Activated CD8-positive, alpha-beta T cell treated with anti-CD3 and anti-CD28 coated beads for 36 hours (primary cell): ENCODE data around the gene OPA1. TPM values are rescaled to one million over a fixed set of nuclear protein-coding genes. Genes with fewer than 3 reads are reported as not detected.

Experiments used
- ATAC-seq: fragments of 200-7000 bp; cut with Tn5 transposase; one replicate; pipeline ENCODE4 v1.10.0; 2021; ENCODE audit warnings: mild to moderate bottlenecking, moderate library complexity
- CTCF ChIA-PET: fragments of 350-600 bp; sonication (Branson Sonifier 250); formaldehyde crosslinking; loops from one replicate; lab custom pipeline; 2021; ENCODE audit warnings: antibody characterized with exemption; lab: Charles Lee
- POLR2A ChIA-PET: fragments of 350-600 bp; sonication (Branson Sonifier 250); formaldehyde crosslinking; loops from one replicate; lab custom pipeline; 2021; ENCODE audit warnings: antibody characterized with exemption; lab: Charles Lee
- DNase-seq: peaks from one replicate; pipeline ENCODE4 v3.0.0-alpha.2; 2020
- H3K27ac Mint-ChIP-seq: one replicate; pipeline ENCODE4 v1.8.0; 2021; ENCODE audit warnings: mild to moderate bottlenecking, mixed read lengths
- H3K27me3 Mint-ChIP-seq: one replicate; pipeline ENCODE4 v1.8.0; 2021; ENCODE audit warnings: mixed read lengths
- H3K36me3 Mint-ChIP-seq: one replicate; pipeline ENCODE4 v1.8.0; 2021; ENCODE audit warnings: low read depth, mixed read lengths
- H3K4me1 Mint-ChIP-seq: one replicate; pipeline ENCODE4 v1.8.0; 2021; ENCODE audit warnings: low read depth, mixed read lengths
- H3K4me3 Mint-ChIP-seq: one replicate; pipeline ENCODE4 v1.8.0; 2021; ENCODE audit warnings: mild to moderate bottlenecking, moderate library complexity, mixed read lengths
- H3K9me3 Mint-ChIP-seq: one replicate; pipeline ENCODE4 v1.8.0; 2021; ENCODE audit warnings: mixed read lengths
- CTCF ChIP-seq: fragments of 200-600 bp; IDR thresholded peaks from one replicate; pipeline ENCODE4 v1.8.0; 2022; ENCODE audit warnings: antibody characterized with exemption, mild to moderate bottlenecking
- intact Hi-C: fragments of 100-400 bp; cut with micrococcal nuclease; formaldehyde crosslinking; loops from one replicate; pipeline ENCODE4 v1.10.0; 2022
- total RNA-seq, 2 experiments: library from RNA; stranded (reverse); gene quantifications; one replicate each; pipeline ENCODE4 v1.2.3, GENCODE V29; 2021

OPA1 gene
- total RNA-seq, 2 experiments from 2014 or later: 84.8 to 104 TPM

GRCh38 chr3:193586526-193586925 lies 6.5 kb upstream of the OPA1 start:
- ATAC-seq: no peak
- Mint-ChIP-seq H3K4me1 (peaks cover 2% of the 10 kb centered on the region), H3K9me3 (no peaks in the 10 kb centered on the region), H3K36me3 (no peaks in the 10 kb centered on the region), H3K27ac (no peak overlapping the region), H3K27me3 (no peaks in the 10 kb centered on the region), H3K4me3 (no peak overlapping the region)
- intact Hi-C loops: no loop called here
- CTCF ChIA-PET: no interaction called here
- DNase-seq: no peak
- POLR2A ChIA-PET: no interaction called here
- no peak for TF ChIP-seq CTCF

DNA sequence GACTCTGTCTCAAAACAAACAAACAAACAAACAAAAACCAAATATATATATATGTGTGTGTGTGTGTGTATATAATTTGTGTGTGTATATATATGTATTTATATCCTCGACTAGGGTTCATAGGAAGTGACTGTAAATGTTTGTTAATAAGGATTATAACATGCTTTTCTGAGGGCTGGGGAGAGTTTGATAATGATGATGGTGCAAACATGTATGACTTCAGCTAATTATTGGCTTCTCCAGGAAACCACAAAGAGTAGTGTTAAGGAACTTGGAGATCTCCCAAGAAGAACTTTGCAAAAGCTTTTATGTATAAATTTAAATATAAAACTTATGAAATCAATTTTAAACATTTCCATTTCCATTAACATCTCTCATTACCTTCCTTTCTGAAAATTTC lies 3.9 kb upstream of the OPA1 start:
- Mint-ChIP-seq H3K27me3 (no peaks in the 10 kb centered on the region), H3K9me3 (no peaks in the 10 kb centered on the region), H3K4me1 (peaks cover 13% of the 10 kb centered on the region), H3K27ac (no peak overlapping the region), H3K4me3 (no peak overlapping the region), H3K36me3 (peaks cover 4% of the 10 kb centered on the region)
- DNase-seq (no peak), ATAC-seq (no peak)
- ChIA-PET CTCF (no interaction called here), POLR2A (no interaction called here)
- intact Hi-C loops: no loop called here
- TF ChIP-seq CTCF: no peak

- intact Hi-C loops: no loop called here
- POLR2A ChIA-PET: no interaction called here
- DNase-seq: no peak
Observed at GRCh38 chr3:193589616-193590015, 3.4 kb upstream of the OPA1 start.

GRCh38 chr3:193590088-193590856 lies 2.7 kb upstream of the OPA1 start:
- TF ChIP-seq CTCF: no peak
- Mint-ChIP-seq H3K4me3 (no peak overlapping the region), H3K9me3 (no peaks in the 10 kb centered on the region), H3K36me3 (peaks cover 4% of the 10 kb centered on the region), H3K27me3 (no peaks in the 10 kb centered on the region), H3K27ac (no peak overlapping the region), H3K4me1 (peaks cover 24% of the 10 kb centered on the region)
- CTCF ChIA-PET: no interaction called here
- no peak for ATAC-seq
- intact Hi-C loops: no loop called here
- DNase-seq: no peak
- POLR2A ChIA-PET: interaction anchor here (0.8 kb wide), 1 partner anchor 861 kb away, joined by 3 read pairs; no protein-coding TSS in a partner anchor

More at GRCh38 chr3:193589616-193590015, 3.4 kb upstream of the OPA1 start:
- CTCF ChIA-PET: no interaction called here
- Mint-ChIP-seq H3K27ac (no peak overlapping the region), H3K4me3 (no peak overlapping the region), H3K36me3 (peaks cover 4% of the 10 kb centered on the region), H3K9me3 (no peaks in the 10 kb centered on the region), H3K4me1 (peaks cover 17% of the 10 kb centered on the region), H3K27me3 (no peaks in the 10 kb centered on the region)
- no peak for ATAC-seq
- TF ChIP-seq CTCF: no peak

GRCh38 chr3:193593668-193594030 lies 641 bp downstream of the OPA1 start:
- Mint-ChIP-seq H3K9me3 (no peaks in the 10 kb centered on the region), H3K27me3 (no peaks in the 10 kb centered on the region), H3K36me3 (peaks cover 25% of the 10 kb centered on the region), H3K27ac (peak overlapping the region; percentile 99), H3K4me3 (peak overlapping the region; percentile 96), H3K4me1 (peaks cover 48% of the 10 kb centered on the region)
- intact Hi-C loops: no loop called here
- peak; percentile 77 for DNase-seq
- CTCF ChIA-PET: interaction anchor here (0.8 kb wide), 1 partner anchor 12 kb away, joined by 4 read pairs; no protein-coding TSS in a partner anchor
- POLR2A ChIA-PET: interaction anchor here (0.6 to 1.2 kb wide), 3 partner anchors 9 to 35 kb away, joined by 3 read pairs; no protein-coding TSS in a partner anchor
- no peak for TF ChIP-seq CTCF
- peak; percentile 72 for ATAC-seq
